ENCODE measurements around the gene SLC22A23. TPM values are rescaled to one million over a fixed set of nuclear protein-coding genes. Genes with fewer than 3 reads are reported as not detected.

SLC22A23 gene
- total RNA-seq, 1 donor from 2014 or later: 14.6 TPM

DNA sequence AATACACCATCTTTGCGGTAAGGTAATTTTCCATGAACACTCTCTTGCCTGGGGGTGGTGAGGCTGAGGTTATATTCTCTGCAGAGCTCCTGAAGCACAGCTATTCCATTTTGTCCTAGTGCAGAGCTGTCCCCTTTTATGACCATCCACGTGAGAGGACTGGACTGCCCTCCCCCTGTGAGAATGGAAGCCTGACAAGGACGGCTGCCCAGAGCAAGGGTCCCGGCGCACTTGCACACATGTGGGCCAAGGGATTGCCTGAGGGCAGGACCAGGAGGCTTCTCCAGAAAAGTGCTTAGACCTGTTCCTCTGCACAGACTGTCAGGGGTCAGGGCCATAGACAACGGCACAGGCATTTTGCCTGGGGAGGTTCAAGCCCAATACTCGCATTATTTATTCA is 48.2 kb downstream of the SLC22A23 start:
- H3K4me1 Mint-ChIP-seq: peaks cover 20% of the 10 kb centered on the region
- DNase-seq (ENCODE audit: low read depth, low spot score): no peak
- no peak overlapping the region for H3K27ac Mint-ChIP-seq (ENCODE audit: unreplicated experiment)
- H3K27me3 Mint-ChIP-seq (ENCODE audit: low read depth): no peaks in the 10 kb centered on the region
- H3K9me3 Mint-ChIP-seq: peaks cover 5% of the 10 kb centered on the region
- TF ChIP-seq, protein P1, sequence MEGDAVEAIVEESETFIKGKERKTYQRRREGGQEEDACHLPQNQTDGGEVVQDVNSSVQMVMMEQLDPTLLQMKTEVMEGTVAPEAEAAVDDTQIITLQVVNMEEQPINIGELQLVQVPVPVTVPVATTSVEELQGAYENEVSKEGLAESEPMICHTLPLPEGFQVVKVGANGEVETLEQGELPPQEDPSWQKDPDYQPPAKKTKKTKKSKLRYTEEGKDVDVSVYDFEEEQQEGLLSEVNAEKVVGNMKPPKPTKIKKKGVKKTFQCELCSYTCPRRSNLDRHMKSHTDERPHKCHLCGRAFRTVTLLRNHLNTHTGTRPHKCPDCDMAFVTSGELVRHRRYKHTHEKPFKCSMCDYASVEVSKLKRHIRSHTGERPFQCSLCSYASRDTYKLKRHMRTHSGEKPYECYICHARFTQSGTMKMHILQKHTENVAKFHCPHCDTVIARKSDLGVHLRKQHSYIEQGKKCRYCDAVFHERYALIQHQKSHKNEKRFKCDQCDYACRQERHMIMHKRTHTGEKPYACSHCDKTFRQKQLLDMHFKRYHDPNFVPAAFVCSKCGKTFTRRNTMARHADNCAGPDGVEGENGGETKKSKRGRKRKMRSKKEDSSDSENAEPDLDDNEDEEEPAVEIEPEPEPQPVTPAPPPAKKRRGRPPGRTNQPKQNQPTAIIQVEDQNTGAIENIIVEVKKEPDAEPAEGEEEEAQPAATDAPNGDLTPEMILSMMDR (conservative IDR thresholded peaks at IDR 0.05): no peak
- H3K4me3 Mint-ChIP-seq: no peak overlapping the region
- peaks cover 8% of the 10 kb centered on the region for H3K36me3 Mint-ChIP-seq (ENCODE audit: low read depth)

DNA sequence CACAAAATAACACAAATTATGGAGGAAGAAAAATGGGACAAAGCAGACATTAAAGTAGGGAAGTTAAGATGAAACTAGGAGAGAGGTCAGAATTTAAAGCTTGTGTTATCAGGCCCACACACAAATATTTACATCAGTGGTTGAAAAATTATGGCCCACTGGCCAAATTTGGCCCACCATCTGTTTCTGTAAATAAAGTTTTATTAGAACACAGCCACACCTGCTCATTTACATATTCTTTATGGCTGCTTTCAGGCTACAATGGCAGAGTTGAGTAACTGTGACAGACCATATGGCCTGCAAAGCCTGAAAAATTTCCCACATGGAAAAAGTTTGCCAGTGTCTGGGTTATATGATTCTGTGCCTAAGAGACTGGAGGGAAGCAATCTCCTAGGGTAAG is 49.0 kb downstream of the SLC22A23 start:
- no peak overlapping the region for H3K27ac Mint-ChIP-seq (ENCODE audit: unreplicated experiment)
- no peaks in the 10 kb centered on the region for H3K27me3 Mint-ChIP-seq (ENCODE audit: low read depth)
- H3K4me1 Mint-ChIP-seq: peaks cover 26% of the 10 kb centered on the region
- TF ChIP-seq, protein P1 (conservative IDR thresholded peaks at IDR 0.05): no peak
- no peak overlapping the region for H3K4me3 Mint-ChIP-seq
- no peak for DNase-seq (ENCODE audit: low read depth, low spot score)
- peaks cover 4% of the 10 kb centered on the region for H3K9me3 Mint-ChIP-seq
- peaks cover 5% of the 10 kb centered on the region for H3K36me3 Mint-ChIP-seq (ENCODE audit: low read depth)

DNA sequence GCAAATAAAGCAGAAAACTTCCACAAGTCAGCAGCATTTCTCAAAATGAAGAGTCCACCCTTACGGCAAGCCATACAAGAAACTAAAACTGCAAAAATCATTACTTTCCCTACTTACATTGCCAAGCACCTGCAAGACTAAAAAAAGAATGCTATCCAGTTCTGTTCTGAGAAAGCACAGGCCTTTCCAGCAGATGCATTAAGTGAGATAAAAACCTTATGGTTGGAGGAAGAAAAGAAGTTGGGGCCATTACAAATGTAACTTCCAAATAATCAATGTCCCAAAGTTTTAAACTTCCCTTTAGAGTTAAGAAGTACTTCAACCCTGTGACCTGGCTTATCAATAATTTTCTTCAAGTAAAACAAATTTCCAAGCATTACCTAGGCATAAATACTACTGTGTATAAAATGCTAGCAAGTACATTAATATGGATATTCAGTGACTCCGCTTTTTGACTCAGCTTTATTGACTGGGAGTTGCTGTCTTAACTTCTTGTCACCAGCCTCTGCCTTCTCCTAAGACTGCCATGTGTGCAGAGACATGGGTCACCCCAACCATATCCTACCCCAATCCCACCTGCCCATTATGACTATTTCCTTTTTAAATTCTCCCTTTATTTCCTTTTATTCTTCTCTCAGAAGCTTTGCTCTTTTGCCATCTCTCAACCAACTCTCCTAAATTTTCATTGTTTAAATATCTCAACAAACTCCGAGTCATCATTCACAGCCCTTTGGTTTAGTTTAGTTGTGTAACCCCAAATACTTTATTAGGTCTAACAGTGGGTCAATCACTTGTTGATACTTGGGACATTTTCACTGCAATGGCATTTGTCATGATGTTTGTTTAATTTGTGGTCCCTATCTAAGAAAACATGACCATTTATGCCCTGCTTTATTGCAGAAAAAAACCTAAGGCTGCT is 49.7 kb downstream of the SLC22A23 start:
- DNase-seq (ENCODE audit: low read depth, low spot score): no peak
- Mint-ChIP-seq H3K27me3 (ENCODE audit: low read depth) (no peaks in the 10 kb centered on the region), H3K36me3 (ENCODE audit: low read depth) (no peaks in the 10 kb centered on the region), H3K9me3 (peaks cover 2% of the 10 kb centered on the region), H3K27ac (ENCODE audit: unreplicated experiment) (no peak overlapping the region), H3K4me1 (peaks cover 30% of the 10 kb centered on the region), H3K4me3 (no peak overlapping the region)
- TF ChIP-seq, protein P1 (conservative IDR thresholded peaks at IDR 0.05): no peak

DNA sequence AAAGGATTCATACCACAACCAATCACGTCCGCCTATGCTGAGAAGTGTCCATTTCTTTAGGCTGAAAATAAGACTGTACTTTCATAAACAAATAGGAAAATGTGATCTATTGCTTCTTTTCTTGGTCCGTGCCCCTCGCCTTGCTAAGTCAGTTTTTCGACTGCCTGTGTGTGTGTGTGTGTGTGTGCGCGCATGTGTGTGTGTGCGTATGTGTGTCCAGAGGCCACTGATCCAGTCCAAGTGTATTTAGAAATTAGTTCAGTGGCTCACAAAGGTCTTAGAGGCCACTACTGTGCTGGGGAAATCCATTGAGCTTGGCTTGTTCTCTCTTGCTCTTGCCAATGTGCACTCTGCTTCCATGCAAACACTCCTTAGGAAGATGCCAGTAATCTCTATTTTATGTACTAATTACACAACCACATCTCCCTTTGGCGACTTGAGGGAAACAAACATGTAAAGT is 50.5 kb downstream of the SLC22A23 start:
- no peak for DNase-seq (ENCODE audit: low read depth, low spot score)
- Mint-ChIP-seq H3K27ac (ENCODE audit: unreplicated experiment) (no peak overlapping the region), H3K36me3 (ENCODE audit: low read depth) (peaks cover 3% of the 10 kb centered on the region), H3K4me3 (no peak overlapping the region), H3K9me3 (peaks cover 2% of the 10 kb centered on the region), H3K4me1 (peaks cover 31% of the 10 kb centered on the region), H3K27me3 (ENCODE audit: low read depth) (no peaks in the 10 kb centered on the region)
- TF ChIP-seq, protein P1 (conservative IDR thresholded peaks at IDR 0.05): no peak

DNA sequence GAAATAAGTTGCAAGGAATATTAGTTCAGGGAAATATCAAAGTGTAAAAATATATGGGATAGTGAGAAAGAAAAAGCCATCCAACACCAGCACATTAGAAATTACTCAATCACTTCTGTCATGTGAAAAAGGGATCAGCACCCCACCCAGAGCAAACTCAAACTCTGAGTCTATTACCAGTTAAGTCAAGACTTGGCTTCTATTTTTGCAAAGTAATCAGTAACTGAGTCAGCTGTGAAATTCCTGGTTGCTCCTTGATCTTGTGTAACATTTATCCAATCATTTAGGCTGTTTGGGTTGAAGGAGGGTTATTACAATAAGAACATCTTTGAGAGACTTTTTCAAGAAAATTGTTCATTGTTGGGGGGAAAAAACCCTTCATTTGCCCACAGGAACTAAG is 51.2 kb downstream of the SLC22A23 start:
- Mint-ChIP-seq H3K36me3 (ENCODE audit: low read depth) (peaks cover 3% of the 10 kb centered on the region), H3K9me3 (no peaks in the 10 kb centered on the region), H3K27me3 (ENCODE audit: low read depth) (no peaks in the 10 kb centered on the region), H3K4me3 (no peak overlapping the region), H3K27ac (ENCODE audit: unreplicated experiment) (no peak overlapping the region), H3K4me1 (peaks cover 27% of the 10 kb centered on the region)
- TF ChIP-seq, protein P1 (conservative IDR thresholded peaks at IDR 0.05): no peak
- no peak for DNase-seq (ENCODE audit: low read depth, low spot score)
